Posterior vena cava (tissue), 2 donors: ENCODE results near the gene EVC2. TPM values are rescaled to one million over a fixed set of nuclear protein-coding genes. Genes with fewer than 3 reads are reported as not detected.

Experiments used
- DNase-seq: peaks from one replicate; pipeline ENCODE4 v3.0.0-alpha.2; 2020; ENCODE audit warnings: low spot score
- intact Hi-C, 2 donors: fragments of 100-400 bp; cut with DNase I; formaldehyde crosslinking; loops; one replicate each; pipeline versions ENCODE4 v1.14.1 to v1.14.2; 2022 to 2023
- long read RNA-seq, 2 donors: library from polyadenylated mRNA; unstranded; transcript quantifications; one replicate each; pipeline ENCODE4 v2.0.0, GENCODE V29; 2020 to 2021
- total RNA-seq, 2 donors: library from RNA; stranded (reverse); fragmentation: NEBNext Ultra II Directional; extraction: Animal tissue kit (Norgen Biotek cat#: 25700); gene quantifications; one replicate each; pipeline ENCODE4 v1.2.1, GENCODE V29; 2021
- donor health status: DM: yes; HTN: yes; CAD: no.
- donor health status: DM: yes; HTN: yes; CAD: no.

The EVC2 gene
- 1 to 10 TPM; 7.0 to 7.1 TPM for total RNA-seq
- long read RNA-seq, donor 1, full-length matches to known transcripts: 2 of 7 reads
- long read RNA-seq, donor 1, partial matches to known transcripts: 4 of 7 reads
- long read RNA-seq, donor 1, other reads (novel, unspliced or antisense): 1 of 7 reads
- long read RNA-seq, donor 2, partial matches to known transcripts: 4 of 7 reads
- long read RNA-seq, donor 2, other reads (novel, unspliced or antisense): 3 of 7 reads

- intact Hi-C loops: loop anchor here in 1 of 2 donors (10.0 kb wide), 1 partner anchor 76 kb away; no protein-coding TSS in a partner anchor
- peak; percentile 92 for DNase-seq
These were observed at the start of gene EVC2 for GRCh38 chr4:5708449-5709206. Gene EVC2, minus strand, starts transcription at chr4:5708559. Its CDS starts 46 bp downstream, at chr4:5708513.

- DNase-seq: no peak
- intact Hi-C loops: no loop called here
These were observed 49.6 kb upstream of the EVC2 start for GRCh38 chr4:5757954-5758353.

GRCh38 chr4:5757536-5757935 is 49.2 kb upstream of the EVC2 start:
- intact Hi-C loops: no loop called here
- DNase-seq: no peak

- intact Hi-C loops: no loop called here
- DNase-seq: no peak
These were observed 48.7 kb upstream of the EVC2 start for GRCh38 chr4:5757091-5757490.

GRCh38 chr4:5756271-5756670 is 47.9 kb upstream of the EVC2 start:
- no peak for DNase-seq
- intact Hi-C loops: no loop called here

GRCh38 chr4:5755679-5756078 is 47.3 kb upstream of the EVC2 start:
- peak; percentile 77 for DNase-seq
- intact Hi-C loops: no loop called here

- no peak for DNase-seq
- intact Hi-C loops: no loop called here
These were observed 46.8 kb upstream of the EVC2 start for GRCh38 chr4:5755161-5755560.

GRCh38 chr4:5754529-5754881 is 46.1 kb upstream of the EVC2 start:
- DNase-seq: no peak

GRCh38 chr4:5753766-5754528 is 45.6 kb upstream of the EVC2 start:
- intact Hi-C loops: loop anchor here in 1 of 2 donors (2.0 kb wide), 1 partner anchor 715 kb away; no protein-coding TSS in a partner anchor

More at GRCh38 chr4:5754529-5754881, 46.1 kb upstream of the EVC2 start:
- intact Hi-C loops: no loop called here

GRCh38 chr4:5753366-5753765 is 45.0 kb upstream of the EVC2 start:
- no peak for DNase-seq
- intact Hi-C loops: loop anchor here in 1 of 2 donors (2.0 kb wide), 1 partner anchor 715 kb away; no protein-coding TSS in a partner anchor

More at GRCh38 chr4:5753766-5754528, 45.6 kb upstream of the EVC2 start:
- no peak for DNase-seq

- no peak for DNase-seq
- intact Hi-C loops: loop anchor here in 1 of 2 donors (2.0 kb wide), 1 partner anchor 714 kb away; no protein-coding TSS in a partner anchor
These were observed 44.2 kb upstream of the EVC2 start for GRCh38 chr4:5752376-5753184.

- DNase-seq: no peak
- intact Hi-C loops: loop anchor here in 1 of 2 donors (2.0 kb wide), 1 partner anchor 713 kb away; no protein-coding TSS in a partner anchor
These were observed 43.5 kb upstream of the EVC2 start for GRCh38 chr4:5751666-5752375.

- intact Hi-C loops: no loop called here
- peak; percentile 43 for DNase-seq
These were observed 42.7 kb upstream of the EVC2 start for GRCh38 chr4:5750946-5751665.

GRCh38 chr4:5750052-5750945 is 41.9 kb upstream of the EVC2 start:
- DNase-seq: peak; percentile 47
- intact Hi-C loops: no loop called here

GRCh38 chr4:5749568-5749967 is 41.2 kb upstream of the EVC2 start:
- peak; percentile 55 for DNase-seq
- intact Hi-C loops: loop anchor here in 1 of 2 donors (5.0 kb wide), 1 partner anchor 37 kb away; the partner anchor contains the start of gene EVC

- intact Hi-C loops: loop anchor here in 1 of 2 donors (5.0 kb wide), 1 partner anchor 36 kb away; the partner anchor contains the start of gene EVC
- no peak for DNase-seq
These were observed 39.5 kb upstream of the EVC2 start for GRCh38 chr4:5747738-5748375.
